Transverse colon (tissue), 4 donors: Measurements from ENCODE around the gene RPS15. TPM values are rescaled to one million over a fixed set of nuclear protein-coding genes. Genes with fewer than 3 reads are reported as not detected.

Source experiments
- DNase-seq: peaks from one replicate; pipeline ENCODE4 v3.0.0-alpha.2; 2019
- H3K27ac ChIP-seq, 4 donors: fragments of 200-600 bp; sonication (generic); 2 replicates each; pipeline ENCODE4 v1.5.1; 2016 to 2018; ENCODE audit warnings: inconsistent platforms in 4 of 4
- H3K27me3 ChIP-seq: fragments of 200-600 bp; sonication (generic); 2 replicates; pipeline ENCODE4 v1.5.1; 2017; ENCODE audit warnings: inconsistent platforms
- H3K36me3 ChIP-seq, 4 donors: fragments of 200-600 bp; sonication (generic); 2 replicates each; pipeline ENCODE4 v1.5.1; 2017 to 2019; ENCODE audit warnings: inconsistent platforms in 4 of 4
- H3K4me1 ChIP-seq, 4 donors: fragments of 200-600 bp; sonication (generic); 2 replicates each; pipeline ENCODE4 v1.5.1; 2017 to 2020; ENCODE audit warnings: inconsistent platforms in 4 of 4
- H3K4me3 ChIP-seq, 4 donors: fragments of 200-600 bp; sonication (generic); 1 replicate in 1 of 4; 2 replicates in 3 of 4; pipeline versions ENCODE4 v1.5.1 to v1.6.1; 2017 to 2019; ENCODE audit warnings: inconsistent platforms in 4 of 4
- H3K9me3 ChIP-seq, 2 donors: fragments of 200-600 bp; sonication (generic); 2 replicates each; pipeline ENCODE4 v1.5.1; 2017 to 2019; ENCODE audit warnings: inconsistent platforms in 2 of 2
- EP300 ChIP-seq: sonication (generic); formaldehyde crosslinking; IDR thresholded peaks from one replicate; pipeline ENCODE4 v1.6.1; 2017; ENCODE audit warnings: antibody characterized with exemption, low read depth
- POLR2A ChIP-seq: fragments of 450-650 bp; IDR thresholded peaks from one replicate; pipeline ENCODE4 v1.6.1; 2016; ENCODE audit warnings: antibody characterized with exemption, mild to moderate bottlenecking, moderate library complexity
- POLR2AphosphoS5 ChIP-seq, 3 donors: sonication (generic); formaldehyde crosslinking; IDR thresholded peaks; one replicate each; pipeline ENCODE4 v1.6.1; 2016; ENCODE audit warnings: antibody characterized with exemption in 3 of 3
- WGBS, 2 donors: methylation state at CpG; one replicate each; pipeline ENCODE4 v1.1.5; 2018; ENCODE audit warnings: low coverage in 1 of 2; 5-methylcytosine and 5-hydroxymethylcytosine counted together
- in situ Hi-C, 4 donors: fragments of 200-750 bp; cut with MboI; loops; one replicate each; pipeline versions ENCODE4 v1.15.0 to v1.15.1; 2017; ENCODE audit warnings: low sequenced_read_pairs in 3 of 4, low pct_ligation_motif_present in 1 of 4, low pct_unique_long_range_greater_than_20kb in 1 of 4
- intact Hi-C: fragments of 100-400 bp; cut with DNase I; formaldehyde crosslinking; loops from one replicate; pipeline ENCODE4 v1.15.1; 2023; ENCODE audit warnings: low total_unique reads
- total RNA-seq, 4 donors: library from RNA; depleted of rRNA; stranded (reverse); fragments of >200 nt; gene quantifications; one replicate each; pipeline ENCODE4 v1.1.0, GENCODE V29; 2016
- TF ChIP-seq, protein P1 (sequence below), 5 experiments: fragments of 200-600 bp in 3 of 5; fragments of 450-650 bp in 2 of 5; sonication (generic) in 3 of 5; IDR thresholded peaks; 1 replicate in 2 of 5; 2 replicates in 3 of 5; pipeline ENCODE4 v1.5.1; 2016 to 2017; ENCODE audit warnings: antibody characterized with exemption in 5 of 5, inconsistent platforms in 3 of 5, mild to moderate bottlenecking in 2 of 5, moderate library complexity in 1 of 5

The RPS15 gene
- total RNA-seq, 4 donors from 2014 or later = 1,367 to 2,740 (median 2,511) TPM

DNA sequence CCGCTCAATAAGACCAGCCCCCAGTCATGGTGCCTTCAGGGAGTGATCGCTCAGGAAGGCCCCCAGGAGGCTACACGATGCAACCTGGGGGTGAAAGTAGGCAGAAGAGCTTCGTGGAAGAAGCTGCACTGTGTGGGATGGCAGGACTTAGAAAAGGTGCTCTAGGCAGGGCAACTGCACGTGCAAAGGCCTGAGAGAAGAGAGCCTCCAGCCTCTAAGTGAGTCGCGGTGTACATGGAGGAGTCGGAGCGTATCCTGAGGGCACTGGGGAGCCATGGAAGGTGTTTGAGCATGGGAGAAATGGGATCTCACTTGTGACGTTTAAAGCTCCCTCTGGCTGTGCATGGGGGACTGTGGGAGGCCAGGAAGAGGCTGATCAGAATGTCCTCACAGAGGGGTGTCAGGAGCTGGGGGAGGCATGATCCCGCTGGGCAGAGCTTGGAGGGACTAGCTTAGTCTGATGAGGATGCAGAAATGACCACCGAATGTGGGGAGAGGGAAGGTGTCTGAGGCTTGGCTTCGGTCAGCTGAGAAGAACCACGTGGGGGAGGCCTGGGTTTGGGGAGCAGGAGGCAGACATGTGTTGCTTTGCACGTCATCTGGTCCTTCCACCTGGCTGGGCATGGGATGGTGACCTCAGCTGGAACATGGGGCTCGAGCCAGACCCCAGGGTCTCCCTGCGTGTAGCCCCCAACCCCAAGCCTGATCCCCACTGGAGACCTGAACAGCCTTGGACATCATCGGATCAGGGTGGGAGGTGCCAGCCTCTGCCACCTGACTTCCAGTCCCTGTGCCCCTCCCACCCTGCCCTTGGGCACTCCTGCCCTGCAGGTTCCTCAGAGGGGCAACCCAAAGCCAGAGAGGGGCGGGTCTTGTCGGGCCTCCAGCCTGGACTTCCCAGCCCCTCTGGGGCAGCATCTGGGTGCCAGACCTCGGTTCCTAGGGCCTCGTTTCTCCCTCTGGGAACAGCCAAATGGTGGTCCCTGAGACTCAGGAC is 12.8 kb downstream of the RPS15 start:
- DNase-seq = no peak
- TF ChIP-seq POLR2A = no peak
- TF ChIP-seq, protein P1, sequence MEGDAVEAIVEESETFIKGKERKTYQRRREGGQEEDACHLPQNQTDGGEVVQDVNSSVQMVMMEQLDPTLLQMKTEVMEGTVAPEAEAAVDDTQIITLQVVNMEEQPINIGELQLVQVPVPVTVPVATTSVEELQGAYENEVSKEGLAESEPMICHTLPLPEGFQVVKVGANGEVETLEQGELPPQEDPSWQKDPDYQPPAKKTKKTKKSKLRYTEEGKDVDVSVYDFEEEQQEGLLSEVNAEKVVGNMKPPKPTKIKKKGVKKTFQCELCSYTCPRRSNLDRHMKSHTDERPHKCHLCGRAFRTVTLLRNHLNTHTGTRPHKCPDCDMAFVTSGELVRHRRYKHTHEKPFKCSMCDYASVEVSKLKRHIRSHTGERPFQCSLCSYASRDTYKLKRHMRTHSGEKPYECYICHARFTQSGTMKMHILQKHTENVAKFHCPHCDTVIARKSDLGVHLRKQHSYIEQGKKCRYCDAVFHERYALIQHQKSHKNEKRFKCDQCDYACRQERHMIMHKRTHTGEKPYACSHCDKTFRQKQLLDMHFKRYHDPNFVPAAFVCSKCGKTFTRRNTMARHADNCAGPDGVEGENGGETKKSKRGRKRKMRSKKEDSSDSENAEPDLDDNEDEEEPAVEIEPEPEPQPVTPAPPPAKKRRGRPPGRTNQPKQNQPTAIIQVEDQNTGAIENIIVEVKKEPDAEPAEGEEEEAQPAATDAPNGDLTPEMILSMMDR (IDR thresholded peaks at IDR 0.05) = no peak
- TF ChIP-seq POLR2AphosphoS5 (IDR thresholded peaks at IDR 0.05) = no peak
- TF ChIP-seq EP300 = no peak
- Histone ChIP-seq H3K4me1 (peaks cover 10 to 30% (median 19%) of the 10 kb centered on the region in 4 donors), H3K36me3 (no peaks in the 10 kb centered on the region), H3K27me3 (peaks cover 100% of the 10 kb centered on the region), H3K27ac (no peak overlapping the region), H3K9me3 (no peaks in the 10 kb centered on the region), H3K4me3 (no peak overlapping the region)
- in situ Hi-C loops (no loop called here), intact Hi-C loops (no loop called here)
- WGBS, 2 donors = 49 to 60% methylated on average over 6 to 22 of the region's 22 CpGs

DNA sequence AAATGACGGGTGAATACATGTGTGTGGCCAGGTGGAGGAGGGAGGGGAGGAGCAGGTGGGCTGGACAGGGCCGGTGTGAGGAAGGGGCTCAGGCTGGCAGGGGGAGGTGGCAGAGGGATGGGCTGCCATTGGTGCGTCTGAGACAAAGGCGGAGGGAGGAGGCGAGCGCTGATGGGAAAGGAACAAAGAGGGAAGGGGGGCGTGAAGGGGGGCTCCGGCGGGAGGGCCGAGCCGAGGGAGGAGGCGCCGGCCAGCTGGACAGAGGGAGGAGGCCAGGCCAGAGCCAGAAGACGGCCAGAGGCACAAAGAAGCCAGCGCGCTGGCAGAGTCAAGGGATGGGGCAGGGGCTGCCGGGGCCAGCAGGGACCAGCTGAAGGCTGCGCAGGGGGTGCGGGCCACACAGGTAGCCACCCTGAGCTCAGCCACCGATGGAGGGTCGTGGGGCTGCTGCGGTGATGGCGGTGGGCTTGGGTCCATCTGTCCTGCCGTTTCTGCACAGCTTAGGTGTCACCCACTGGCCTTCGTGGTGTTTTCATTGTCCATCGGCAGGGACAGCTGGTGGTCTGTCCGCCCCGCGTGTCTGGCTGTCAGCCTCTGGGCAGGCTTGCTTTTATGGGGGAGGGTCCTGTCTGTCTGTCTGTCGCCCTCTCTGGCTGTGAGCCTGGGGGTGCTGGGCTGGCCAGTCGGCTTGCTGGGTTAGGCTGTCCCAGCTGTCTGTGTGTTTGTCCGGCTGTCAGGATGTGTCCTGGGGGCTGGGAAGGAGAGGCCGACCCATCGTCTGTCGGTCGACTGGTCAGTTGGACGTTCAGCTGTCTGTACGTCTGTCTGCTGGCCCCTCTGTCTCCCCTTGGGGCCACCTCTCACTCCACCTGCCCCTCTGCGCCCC is 14.0 kb downstream of the RPS15 start:
- intact Hi-C loops = no loop called here
- Histone ChIP-seq H3K27ac (no peak overlapping the region), H3K27me3 (peaks cover 100% of the 10 kb centered on the region), H3K9me3 (no peaks in the 10 kb centered on the region), H3K4me1 (peaks cover 4 to 27% (median 19%) of the 10 kb centered on the region in 4 donors), H3K4me3 (no peak overlapping the region), H3K36me3 (no peaks in the 10 kb centered on the region)
- TF ChIP-seq POLR2A = no peak
- TF ChIP-seq POLR2AphosphoS5 (IDR thresholded peaks at IDR 0.05) = no peak
- TF ChIP-seq, protein P1 (IDR thresholded peaks at IDR 0.05) = no peak
- TF ChIP-seq EP300 = no peak
- in situ Hi-C loops = no loop called here
- no peak for DNase-seq
- 18 to 36% methylated on average over 16 to 39 of the region's 39 CpGs for WGBS, 2 donors

DNA sequence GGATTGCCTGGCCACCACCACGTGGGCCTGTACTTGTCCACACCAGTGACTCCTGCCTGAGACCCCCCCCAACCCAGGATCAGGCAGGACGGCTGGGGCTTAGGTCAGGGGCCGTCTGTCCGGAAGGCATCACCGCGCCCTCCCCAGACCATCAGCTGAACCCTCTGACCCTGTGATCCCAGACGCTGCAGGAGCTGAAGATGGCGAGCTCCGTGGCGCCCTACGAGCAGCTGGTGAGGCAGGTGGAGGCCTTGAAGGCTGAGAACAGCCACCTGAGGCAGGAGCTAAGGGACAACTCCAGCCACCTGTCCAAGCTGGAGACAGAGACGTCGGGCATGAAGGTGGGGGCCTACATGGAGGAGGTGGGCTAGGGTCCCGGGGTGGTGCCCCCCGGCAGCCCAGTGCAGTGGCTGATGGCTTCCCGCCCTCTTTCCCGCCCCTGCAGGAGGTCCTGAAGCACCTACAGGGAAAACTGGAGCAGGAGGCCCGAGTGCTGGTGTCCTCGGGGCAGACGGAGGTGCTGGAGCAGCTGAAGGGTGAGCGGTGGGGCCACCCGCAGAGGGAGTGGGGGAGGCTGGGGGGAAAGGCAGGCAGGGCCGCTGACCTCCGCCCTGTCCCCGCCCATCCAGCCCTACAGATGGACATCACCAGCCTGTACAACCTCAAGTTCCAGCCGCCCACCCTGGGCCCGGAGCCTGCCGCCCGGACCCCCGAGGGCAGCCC is 14.8 kb downstream of the RPS15 start:
- in situ Hi-C loops = no loop called here
- no peak for TF ChIP-seq POLR2A
- TF ChIP-seq POLR2AphosphoS5 (IDR thresholded peaks at IDR 0.05) = no peak
- TF ChIP-seq, protein P1 (IDR thresholded peaks at IDR 0.05) = no peak
- no peak for TF ChIP-seq EP300
- intact Hi-C loops = no loop called here

More for the DNA sequence above, 14.8 kb downstream of the RPS15 start:
- H3K9me3 ChIP-seq = no peaks in the 10 kb centered on the region
- H3K27ac ChIP-seq = no peak overlapping the region
- peaks cover 4 to 27% (median 20%) of the 10 kb centered on the region in 4 donors for H3K4me1 ChIP-seq
- H3K36me3 ChIP-seq = no peaks in the 10 kb centered on the region
- no peak overlapping the region for H3K4me3 ChIP-seq
- H3K27me3 ChIP-seq = peaks cover 100% of the 10 kb centered on the region
- WGBS, 2 donors = 53% methylated on average over 20 of the region's 30 CpGs; no CpG with 5 or more reads in 1 of the 2 donors
- no peak for DNase-seq
